HL-60 (cell line): ENCODE measurements around the gene ZFP57.
A peak's percentile ranks its signal among the peaks of the same experiment; 100 is the strongest.

Experiments used
- DNase-seq, 2 experiments: peaks; one replicate each; pipeline ENCODE4 v3.0.0-alpha.2; 2010 to 2020; ENCODE audit warnings: low read depth in 1 of 2, low spot score in 1 of 2
- H3K27ac ChIP-seq: fragments of 250-450 bp; sonication (Bioruptor Pico); replicated peaks from 2 replicates; pipeline ENCODE4 v1.5.1; 2020; ENCODE audit warnings: mild to moderate bottlenecking, moderate library complexity
- H3K27me3 ChIP-seq: fragments of 250-450 bp; sonication (Bioruptor Pico); 2 replicates; pipeline ENCODE4 v1.5.1; 2021; ENCODE audit warnings: mild to moderate bottlenecking, moderate library complexity; ENCODE audit not compliant: insufficient read depth, poor library complexity, severe bottlenecking
- H3K4me3 ChIP-seq: replicated peaks from 2 replicates; pipeline ENCODE4 v1.5.1; 2011; ENCODE audit warnings: mild to moderate bottlenecking, control low read depth, low read length; ENCODE audit not compliant: insufficient read depth
- GABPA ChIP-seq: IDR thresholded peaks from 2 replicates; pipeline ENCODE4 v1.6.1; 2012; ENCODE audit warnings: low read depth
- POLR2AphosphoS5 ChIP-seq: IDR thresholded peaks from 2 replicates; pipeline ENCODE4 v1.6.1; 2012; ENCODE audit warnings: low read depth
- SPI1 ChIP-seq: IDR thresholded peaks from 2 replicates; pipeline ENCODE4 v1.6.1; 2012; ENCODE audit warnings: low read depth, mild to moderate bottlenecking, borderline replicate concordance
- TF ChIP-seq, protein P1 (sequence below): IDR thresholded peaks from 2 replicates; pipeline ENCODE4 v1.6.1; 2012; ENCODE audit warnings: low read depth; ENCODE audit not compliant: insufficient replicate concordance
- TF ChIP-seq, protein P2 (sequence below): IDR thresholded peaks from one replicate; pipeline ENCODE4 v1.5.1; 2011; ENCODE audit warnings: low read length, control low read depth, inconsistent platforms; ENCODE audit not compliant: insufficient read depth

ZFP57 gene

DNA sequence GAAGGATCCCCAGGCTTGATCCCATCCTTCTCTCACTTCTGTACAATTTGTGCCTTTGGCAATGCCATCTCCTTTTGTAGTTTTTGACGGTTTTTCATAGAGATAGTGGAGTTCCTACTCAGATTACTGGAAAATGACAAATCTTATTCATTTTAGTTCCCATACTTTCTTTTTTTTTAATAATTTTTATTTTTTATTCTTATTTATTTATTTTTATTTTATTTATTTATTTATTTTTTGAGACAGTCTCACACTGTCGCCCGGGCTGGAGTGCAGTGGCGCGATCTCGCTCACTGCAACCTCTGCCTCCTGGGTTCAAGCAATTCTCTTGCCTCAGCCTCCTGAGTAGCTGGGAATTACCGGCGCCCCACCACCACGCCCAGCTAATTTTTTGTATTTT is 43.7 kb downstream of the ZFP57 start:
- Histone ChIP-seq H3K4me3 (no peak overlapping the region), H3K27me3 (peaks cover 16% of the 10 kb centered on the region), H3K27ac (no peak overlapping the region)
- TF ChIP-seq POLR2AphosphoS5 (no peak), SPI1 (no peak), GABPA (no peak)
- TF ChIP-seq, protein P1, sequence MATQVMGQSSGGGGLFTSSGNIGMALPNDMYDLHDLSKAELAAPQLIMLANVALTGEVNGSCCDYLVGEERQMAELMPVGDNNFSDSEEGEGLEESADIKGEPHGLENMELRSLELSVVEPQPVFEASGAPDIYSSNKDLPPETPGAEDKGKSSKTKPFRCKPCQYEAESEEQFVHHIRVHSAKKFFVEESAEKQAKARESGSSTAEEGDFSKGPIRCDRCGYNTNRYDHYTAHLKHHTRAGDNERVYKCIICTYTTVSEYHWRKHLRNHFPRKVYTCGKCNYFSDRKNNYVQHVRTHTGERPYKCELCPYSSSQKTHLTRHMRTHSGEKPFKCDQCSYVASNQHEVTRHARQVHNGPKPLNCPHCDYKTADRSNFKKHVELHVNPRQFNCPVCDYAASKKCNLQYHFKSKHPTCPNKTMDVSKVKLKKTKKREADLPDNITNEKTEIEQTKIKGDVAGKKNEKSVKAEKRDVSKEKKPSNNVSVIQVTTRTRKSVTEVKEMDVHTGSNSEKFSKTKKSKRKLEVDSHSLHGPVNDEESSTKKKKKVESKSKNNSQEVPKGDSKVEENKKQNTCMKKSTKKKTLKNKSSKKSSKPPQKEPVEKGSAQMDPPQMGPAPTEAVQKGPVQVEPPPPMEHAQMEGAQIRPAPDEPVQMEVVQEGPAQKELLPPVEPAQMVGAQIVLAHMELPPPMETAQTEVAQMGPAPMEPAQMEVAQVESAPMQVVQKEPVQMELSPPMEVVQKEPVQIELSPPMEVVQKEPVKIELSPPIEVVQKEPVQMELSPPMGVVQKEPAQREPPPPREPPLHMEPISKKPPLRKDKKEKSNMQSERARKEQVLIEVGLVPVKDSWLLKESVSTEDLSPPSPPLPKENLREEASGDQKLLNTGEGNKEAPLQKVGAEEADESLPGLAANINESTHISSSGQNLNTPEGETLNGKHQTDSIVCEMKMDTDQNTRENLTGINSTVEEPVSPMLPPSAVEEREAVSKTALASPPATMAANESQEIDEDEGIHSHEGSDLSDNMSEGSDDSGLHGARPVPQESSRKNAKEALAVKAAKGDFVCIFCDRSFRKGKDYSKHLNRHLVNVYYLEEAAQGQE = no peak
- TF ChIP-seq, protein P2, sequence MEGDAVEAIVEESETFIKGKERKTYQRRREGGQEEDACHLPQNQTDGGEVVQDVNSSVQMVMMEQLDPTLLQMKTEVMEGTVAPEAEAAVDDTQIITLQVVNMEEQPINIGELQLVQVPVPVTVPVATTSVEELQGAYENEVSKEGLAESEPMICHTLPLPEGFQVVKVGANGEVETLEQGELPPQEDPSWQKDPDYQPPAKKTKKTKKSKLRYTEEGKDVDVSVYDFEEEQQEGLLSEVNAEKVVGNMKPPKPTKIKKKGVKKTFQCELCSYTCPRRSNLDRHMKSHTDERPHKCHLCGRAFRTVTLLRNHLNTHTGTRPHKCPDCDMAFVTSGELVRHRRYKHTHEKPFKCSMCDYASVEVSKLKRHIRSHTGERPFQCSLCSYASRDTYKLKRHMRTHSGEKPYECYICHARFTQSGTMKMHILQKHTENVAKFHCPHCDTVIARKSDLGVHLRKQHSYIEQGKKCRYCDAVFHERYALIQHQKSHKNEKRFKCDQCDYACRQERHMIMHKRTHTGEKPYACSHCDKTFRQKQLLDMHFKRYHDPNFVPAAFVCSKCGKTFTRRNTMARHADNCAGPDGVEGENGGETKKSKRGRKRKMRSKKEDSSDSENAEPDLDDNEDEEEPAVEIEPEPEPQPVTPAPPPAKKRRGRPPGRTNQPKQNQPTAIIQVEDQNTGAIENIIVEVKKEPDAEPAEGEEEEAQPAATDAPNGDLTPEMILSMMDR = no peak
- DNase-seq = no peak

DNA sequence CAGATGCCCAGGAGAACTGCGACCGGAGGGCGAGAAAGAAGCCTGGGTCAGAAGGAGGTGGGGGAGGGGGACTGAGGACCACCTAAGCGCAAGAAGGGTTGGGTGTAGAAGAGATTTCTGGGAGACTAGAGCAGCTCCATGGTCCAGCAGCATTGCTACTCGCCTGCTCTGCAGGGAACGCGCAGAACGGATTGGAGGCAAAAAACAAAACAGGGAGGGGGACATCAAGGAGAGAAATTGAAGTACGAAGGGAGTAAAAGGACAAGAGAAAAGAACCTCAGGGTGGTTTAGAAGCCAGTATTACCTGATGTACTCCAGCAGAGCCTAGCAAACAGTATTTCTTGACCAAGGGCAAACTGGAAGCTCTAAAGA is 47.4 kb downstream of the ZFP57 start:
- TF ChIP-seq GABPA (no peak), SPI1 (no peak), POLR2AphosphoS5 (no peak)
- TF ChIP-seq, protein P1 = no peak
- TF ChIP-seq, protein P2 = no peak
- Histone ChIP-seq H3K27me3 (peaks cover 48% of the 10 kb centered on the region), H3K27ac (no peak overlapping the region), H3K4me3 (peak overlapping the region; percentile 28)
- no peak for DNase-seq

DNA sequence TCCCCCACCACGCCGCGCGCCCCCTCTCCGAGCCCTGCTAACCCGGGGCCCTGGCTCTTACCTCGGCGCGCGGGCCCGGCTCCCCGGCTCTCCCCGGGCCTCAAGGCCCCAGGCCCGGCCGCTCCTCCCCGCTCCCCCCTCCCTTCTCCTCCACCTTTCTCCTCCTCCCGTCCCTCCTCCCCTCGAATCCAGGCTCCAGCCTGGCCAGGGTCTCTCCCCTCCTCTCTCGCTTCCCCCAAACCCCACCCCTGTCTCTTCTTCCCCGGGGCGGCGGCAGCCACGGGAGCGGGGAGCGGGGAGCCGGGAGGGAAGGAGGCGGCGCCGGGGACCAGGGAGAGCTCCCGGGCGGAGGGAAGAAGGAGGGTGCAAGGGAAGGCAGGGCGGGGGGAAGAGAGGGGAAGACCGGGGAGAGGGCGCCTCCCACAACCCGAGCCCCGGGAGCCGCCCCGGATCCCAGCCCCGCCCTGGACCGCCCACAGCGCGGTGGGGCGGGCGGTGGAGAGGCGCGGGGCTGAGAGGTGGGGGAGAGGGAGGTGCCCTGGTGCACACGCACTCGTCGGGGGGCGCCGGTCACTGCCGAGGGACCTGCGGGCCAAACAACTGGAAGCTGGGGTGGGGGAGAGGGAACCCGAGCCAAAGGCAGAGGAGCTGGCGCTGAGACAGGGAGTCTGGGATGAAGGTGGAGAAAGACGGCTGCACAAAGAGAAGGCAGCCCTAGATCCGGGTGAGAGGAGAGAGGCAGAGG is 48.0 kb downstream of the ZFP57 start, which contains the start of gene GABBR1:
Gene GABBR1, minus strand, starts transcription at position 395 of the 745 bp plus-strand sequence. CDS start 798 bp downstream, outside the sequence.
- Histone ChIP-seq H3K27ac (no peak within 1 kb of the TSS), H3K4me3 (peak within 1 kb of the TSS; percentile 28), H3K27me3 (peaks cover 52% of the 10 kb centered on the region)

More for the DNA sequence above, 48.0 kb downstream of the ZFP57 start, which contains the start of gene GABBR1:
- peak in 1 of 2 experiments; percentile 14 for DNase-seq
- TF ChIP-seq SPI1 (no peak), GABPA (no peak), POLR2AphosphoS5 (no peak)
- TF ChIP-seq, protein P1 = peak; percentile 62
- TF ChIP-seq, protein P2 = no peak
